DOHH2 (cell line): ENCODE results near the gene CA5A.

Experiments used
- EZH2phosphoT487 ChIP-seq: fragments of 200-600 bp; sonication (generic); IDR thresholded peaks from 2 replicates; pipeline ENCODE4 v1.6.1; 2017; ENCODE audit warnings: borderline replicate concordance, mild to moderate bottlenecking, antibody characterized with exemption, low read length, moderate library complexity, mixed read lengths
- TF ChIP-seq, protein P1 (sequence below): fragments of 200-600 bp; sonication (generic); IDR thresholded peaks from one replicate; pipeline ENCODE4 v1.5.1; 2014; ENCODE audit warnings: antibody characterized with exemption, mild to moderate bottlenecking, low read depth, low read length; ENCODE audit not compliant: poor library complexity, severe bottlenecking

DNA sequence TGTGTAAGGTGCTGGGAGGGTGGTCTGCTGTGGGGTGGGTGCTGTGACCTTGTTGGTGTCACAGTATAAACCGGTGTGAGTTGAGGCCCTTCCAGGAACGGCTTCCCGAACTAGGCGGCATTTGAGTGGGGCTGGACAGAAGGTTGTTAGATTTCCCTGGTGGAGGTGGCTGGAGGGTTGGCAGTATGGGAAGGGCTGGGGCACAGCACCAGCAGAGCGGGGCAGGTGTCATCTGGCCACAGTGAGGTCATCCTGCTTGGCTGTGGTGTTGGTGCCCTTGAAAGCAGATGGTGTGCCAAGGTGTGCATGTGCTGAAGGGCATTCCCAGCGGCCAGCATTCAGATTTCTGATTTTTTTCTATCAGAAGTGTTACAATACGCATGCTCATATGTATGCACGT, 43.0 kb upstream of the CA5A start:
- TF ChIP-seq, protein P1, sequence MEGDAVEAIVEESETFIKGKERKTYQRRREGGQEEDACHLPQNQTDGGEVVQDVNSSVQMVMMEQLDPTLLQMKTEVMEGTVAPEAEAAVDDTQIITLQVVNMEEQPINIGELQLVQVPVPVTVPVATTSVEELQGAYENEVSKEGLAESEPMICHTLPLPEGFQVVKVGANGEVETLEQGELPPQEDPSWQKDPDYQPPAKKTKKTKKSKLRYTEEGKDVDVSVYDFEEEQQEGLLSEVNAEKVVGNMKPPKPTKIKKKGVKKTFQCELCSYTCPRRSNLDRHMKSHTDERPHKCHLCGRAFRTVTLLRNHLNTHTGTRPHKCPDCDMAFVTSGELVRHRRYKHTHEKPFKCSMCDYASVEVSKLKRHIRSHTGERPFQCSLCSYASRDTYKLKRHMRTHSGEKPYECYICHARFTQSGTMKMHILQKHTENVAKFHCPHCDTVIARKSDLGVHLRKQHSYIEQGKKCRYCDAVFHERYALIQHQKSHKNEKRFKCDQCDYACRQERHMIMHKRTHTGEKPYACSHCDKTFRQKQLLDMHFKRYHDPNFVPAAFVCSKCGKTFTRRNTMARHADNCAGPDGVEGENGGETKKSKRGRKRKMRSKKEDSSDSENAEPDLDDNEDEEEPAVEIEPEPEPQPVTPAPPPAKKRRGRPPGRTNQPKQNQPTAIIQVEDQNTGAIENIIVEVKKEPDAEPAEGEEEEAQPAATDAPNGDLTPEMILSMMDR = no peak
- no peak for TF ChIP-seq EZH2phosphoT487
